ENCODE measurements around the gene DCP1A.

DCP1A gene

GRCh38 chr3:53261712-53262111 lies 85.6 kb downstream of the DCP1A start:
- no peak for TF ChIP-seq CTCF (IDR thresholded peaks at IDR 0.05; ENCODE audit: control insufficient read depth, insufficient read depth, low read depth, low read length, missing control alignments)
- no peak for DNase-seq (ENCODE audit: low read depth)
- H3K4me3 ChIP-seq (ENCODE audit: control insufficient read depth, low read depth, low read length), result no peak overlapping the region

GRCh38 chr3:53260286-53260785 lies 87.0 kb downstream of the DCP1A start:
- H3K4me3 ChIP-seq (ENCODE audit: control insufficient read depth, low read depth, low read length), result no peak overlapping the region
- no peak for DNase-seq (ENCODE audit: low read depth)
- TF ChIP-seq CTCF (IDR thresholded peaks at IDR 0.05; ENCODE audit: control insufficient read depth, insufficient read depth, low read depth, low read length, missing control alignments), result no peak

- no peak for DNase-seq (ENCODE audit: low read depth)
These were observed 87.7 kb downstream of the DCP1A start for GRCh38 chr3:53259427-53260259.

GRCh38 chr3:53258600-53259426 lies 88.5 kb downstream of the DCP1A start:
- no peak for DNase-seq (ENCODE audit: low read depth)
- TF ChIP-seq CTCF (IDR thresholded peaks at IDR 0.05; ENCODE audit: control insufficient read depth, insufficient read depth, low read depth, low read length, missing control alignments), result no peak
- no peak overlapping the region for H3K4me3 ChIP-seq (ENCODE audit: control insufficient read depth, low read depth, low read length)

More at GRCh38 chr3:53259427-53260259, 87.7 kb downstream of the DCP1A start:
- no peak overlapping the region for H3K4me3 ChIP-seq (ENCODE audit: control insufficient read depth, low read depth, low read length)
- TF ChIP-seq CTCF (IDR thresholded peaks at IDR 0.05; ENCODE audit: control insufficient read depth, insufficient read depth, low read depth, low read length, missing control alignments), result no peak

- no peak for DNase-seq (ENCODE audit: low read depth)
- H3K4me3 ChIP-seq (ENCODE audit: control insufficient read depth, low read depth, low read length), result no peak overlapping the region
- TF ChIP-seq CTCF (IDR thresholded peaks at IDR 0.05; ENCODE audit: control insufficient read depth, insufficient read depth, low read depth, low read length, missing control alignments), result no peak
These were observed 89.9 kb downstream of the DCP1A start for GRCh38 chr3:53257465-53257864.

GRCh38 chr3:53256704-53257055 lies 90.7 kb downstream of the DCP1A start:
- DNase-seq (ENCODE audit: low read depth), result no peak
- H3K4me3 ChIP-seq (ENCODE audit: control insufficient read depth, low read depth, low read length), result no peak overlapping the region
- no peak for TF ChIP-seq CTCF (IDR thresholded peaks at IDR 0.05; ENCODE audit: control insufficient read depth, insufficient read depth, low read depth, low read length, missing control alignments)
